NK-92 treated with Interleukin-12 subunit alpha and Interleukin-12 subunit beta, amount 100 ng/mL, for 24 hours (cell line): ENCODE measurements around the gene SYNGR2.

Experiments
- DNase-seq: peaks from one replicate; lab custom pipeline; 2025; lab: John Stamatoyannopoulos, UW

The SYNGR2 gene

DNA sequence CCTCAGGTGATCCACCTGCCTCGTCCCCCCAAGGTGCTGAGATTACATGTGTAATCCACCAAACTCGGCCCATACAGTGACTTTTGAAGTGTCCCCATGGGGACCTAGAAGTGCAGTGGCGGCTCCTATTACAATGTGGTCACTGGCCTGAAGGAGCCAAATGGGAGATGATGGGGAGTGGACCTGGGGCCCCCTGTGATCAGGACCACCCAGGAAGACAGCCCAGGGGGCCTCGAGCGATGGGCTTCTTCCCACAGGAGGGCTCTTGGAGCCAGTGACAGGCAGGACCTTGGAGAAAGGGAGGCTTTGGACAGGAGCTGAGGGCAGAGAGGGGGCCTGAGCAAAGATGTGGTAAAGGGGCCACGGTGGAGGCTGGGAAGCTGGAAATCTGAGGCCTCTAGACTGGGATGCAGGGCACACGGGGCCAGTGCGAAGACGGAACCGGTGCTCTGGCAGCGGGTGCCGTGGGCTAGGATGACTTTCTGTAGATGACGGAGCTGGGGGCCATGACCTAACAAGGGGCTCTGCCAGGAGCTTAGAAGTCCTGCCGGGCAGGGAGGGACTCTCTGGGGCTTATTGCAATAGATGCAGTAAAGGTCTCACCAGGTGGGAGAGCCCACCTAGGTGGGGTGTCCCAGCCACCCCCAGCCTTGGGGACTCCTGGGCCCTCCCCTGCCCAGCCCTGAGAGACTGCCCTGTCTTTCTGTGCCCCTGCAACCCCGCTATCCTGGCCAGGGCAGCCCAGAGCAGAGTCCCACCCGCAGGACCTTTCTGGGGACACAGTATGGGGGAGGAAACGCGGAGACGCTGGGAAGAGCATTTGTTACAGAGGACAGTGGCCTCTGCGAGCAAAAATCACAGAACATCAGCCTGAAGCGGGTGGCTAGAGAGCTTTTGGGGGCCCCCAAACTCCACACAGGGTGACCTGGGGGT, 24.9 kb upstream of the SYNGR2 start:
- no peak for DNase-seq

DNA sequence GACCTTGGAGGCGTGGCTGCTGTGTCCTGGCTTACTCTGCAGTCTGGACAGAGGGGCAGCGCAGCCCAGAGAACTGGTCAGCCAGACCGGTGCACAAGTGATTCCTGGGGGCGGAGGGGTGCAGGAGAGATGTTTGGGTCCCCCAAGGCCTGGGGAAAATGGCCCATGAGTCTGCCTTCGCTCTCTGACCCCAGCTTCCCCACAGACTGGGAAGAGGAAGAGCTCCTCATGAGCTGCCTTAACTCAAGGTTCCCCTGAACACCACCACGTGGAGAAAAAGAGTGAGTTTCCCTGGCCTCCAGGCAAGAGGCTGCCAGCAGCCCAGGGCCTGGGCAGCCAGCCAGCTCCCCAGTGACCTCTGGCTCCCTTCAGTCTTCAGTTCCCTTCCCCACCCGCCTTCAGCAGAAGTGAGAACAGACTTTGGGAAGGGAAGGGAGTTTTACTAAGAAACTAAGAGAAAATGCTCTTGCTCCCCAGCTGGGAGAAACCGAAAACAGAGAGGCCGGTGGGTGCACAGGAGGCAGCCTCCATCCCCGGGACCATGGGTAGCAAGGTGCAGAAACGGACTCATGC, 24.1 kb upstream of the SYNGR2 start:
- DNase-seq: no peak

DNA sequence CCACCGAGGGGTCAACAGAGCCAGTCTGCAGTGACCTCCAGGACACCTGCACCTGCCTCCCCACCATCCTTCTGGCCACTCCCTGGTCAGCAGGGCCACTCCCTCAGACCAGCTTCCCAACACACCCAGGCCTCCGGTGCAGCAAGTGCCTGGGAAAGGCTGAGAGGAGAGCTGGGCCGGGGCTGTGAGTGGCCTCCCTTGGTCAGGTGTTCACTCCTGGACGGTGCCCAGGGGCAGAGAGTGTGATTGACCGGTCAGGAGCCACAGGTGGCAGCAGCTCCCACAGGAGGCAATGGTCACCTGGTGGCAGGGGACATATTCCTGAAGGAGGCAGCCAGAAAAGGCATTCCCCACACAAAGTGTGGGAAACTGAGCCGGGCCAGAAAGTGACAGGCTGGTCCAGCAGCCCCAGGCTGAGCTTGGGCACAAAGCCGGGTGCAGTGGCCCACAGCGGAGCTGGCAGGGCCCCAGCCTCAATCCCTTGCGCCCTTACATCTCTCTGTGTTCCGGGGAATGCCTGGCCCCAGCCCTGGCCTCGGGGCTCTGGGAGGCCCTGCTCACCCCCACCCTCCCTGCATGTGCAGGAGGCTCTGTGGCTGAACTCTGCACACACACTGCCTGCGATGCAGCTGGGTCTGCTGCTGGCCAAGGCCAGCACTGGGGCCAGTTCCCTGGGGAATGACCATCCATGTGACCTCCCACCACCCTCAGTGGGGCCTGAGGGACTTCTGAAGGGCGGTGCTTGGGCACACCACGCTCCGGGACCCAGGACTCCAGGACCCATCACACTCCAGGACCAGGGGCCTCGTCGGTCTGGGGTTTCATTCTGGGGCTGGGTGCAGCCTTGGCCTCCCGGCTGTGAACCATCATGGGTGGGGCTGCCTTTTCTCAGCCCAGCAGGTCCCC, 23.4 kb upstream of the SYNGR2 start:
- no peak for DNase-seq

DNA sequence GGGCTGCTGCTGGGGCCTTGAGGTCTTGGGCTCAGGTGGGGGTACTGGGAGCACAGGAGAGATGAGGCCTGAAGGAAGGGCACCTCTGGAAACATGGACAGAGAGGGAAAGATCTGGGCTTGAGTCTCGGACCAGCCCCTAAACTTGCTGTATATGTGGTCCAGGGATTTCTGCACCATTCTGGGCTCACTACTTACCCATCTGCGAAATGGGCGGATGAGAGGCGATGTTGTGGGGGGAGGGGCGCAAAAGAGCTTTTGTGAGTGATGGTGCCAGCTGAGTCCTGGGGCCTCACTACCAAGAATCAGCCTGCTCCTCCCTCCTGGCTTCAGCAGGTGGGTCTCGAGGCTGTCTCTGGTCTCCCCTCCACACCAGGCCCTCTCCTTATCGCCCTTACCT, 21.9 kb upstream of the SYNGR2 start:
- no peak for DNase-seq

DNA sequence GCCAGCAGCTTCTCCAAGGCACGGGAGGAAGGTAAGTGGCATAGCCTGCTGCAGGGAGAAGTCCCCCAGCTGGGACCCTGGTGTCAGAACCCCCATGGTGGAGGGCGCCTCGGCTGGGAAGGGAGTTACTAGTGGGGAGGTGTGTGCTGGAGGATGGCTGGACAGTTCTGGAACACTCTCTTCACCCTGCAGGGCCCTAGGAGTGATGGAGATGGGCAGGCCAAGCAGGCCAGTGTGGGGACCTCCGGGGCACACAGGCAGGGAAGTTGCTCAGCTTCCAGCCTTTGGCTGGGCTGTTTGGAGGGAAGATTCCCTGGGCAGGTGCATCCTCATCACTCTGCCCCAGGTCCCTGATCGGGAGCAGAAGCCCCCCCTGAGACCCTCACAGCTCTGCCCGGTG, 21.5 kb upstream of the SYNGR2 start:
- no peak for DNase-seq

DNA sequence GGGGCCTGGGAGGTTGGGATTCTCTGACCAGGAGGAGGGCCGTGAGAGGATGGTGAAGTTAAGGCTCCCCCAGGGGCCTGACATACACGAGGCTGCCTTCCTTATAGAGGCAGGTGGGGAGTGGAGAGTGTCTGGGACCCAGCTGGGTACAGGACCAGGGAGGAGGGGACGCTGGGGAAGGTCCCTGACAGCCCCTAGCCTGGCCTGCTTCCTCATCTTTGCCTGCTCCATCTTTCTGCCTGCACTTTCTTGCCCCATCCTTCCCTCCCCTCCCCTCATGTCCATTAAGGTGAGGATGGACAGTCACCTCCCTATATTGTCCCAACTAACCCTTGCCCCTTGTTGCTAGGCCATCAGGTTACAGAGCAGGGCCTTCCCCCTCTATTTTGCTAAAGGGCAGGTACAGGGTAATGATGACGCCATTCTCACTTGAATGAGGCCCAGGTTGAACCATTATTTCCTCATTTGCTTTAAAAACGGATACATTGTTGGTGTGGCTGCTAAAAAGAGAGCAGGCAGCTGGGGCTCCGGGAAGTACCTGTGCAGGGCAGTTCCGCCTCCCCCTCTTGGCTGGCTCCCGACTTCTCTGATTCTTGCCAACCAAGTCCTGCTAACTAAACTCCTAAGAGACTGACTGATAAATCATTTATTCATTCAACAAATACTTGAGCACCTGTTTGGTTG, 20.9 kb upstream of the SYNGR2 start:
- no peak for DNase-seq

DNA sequence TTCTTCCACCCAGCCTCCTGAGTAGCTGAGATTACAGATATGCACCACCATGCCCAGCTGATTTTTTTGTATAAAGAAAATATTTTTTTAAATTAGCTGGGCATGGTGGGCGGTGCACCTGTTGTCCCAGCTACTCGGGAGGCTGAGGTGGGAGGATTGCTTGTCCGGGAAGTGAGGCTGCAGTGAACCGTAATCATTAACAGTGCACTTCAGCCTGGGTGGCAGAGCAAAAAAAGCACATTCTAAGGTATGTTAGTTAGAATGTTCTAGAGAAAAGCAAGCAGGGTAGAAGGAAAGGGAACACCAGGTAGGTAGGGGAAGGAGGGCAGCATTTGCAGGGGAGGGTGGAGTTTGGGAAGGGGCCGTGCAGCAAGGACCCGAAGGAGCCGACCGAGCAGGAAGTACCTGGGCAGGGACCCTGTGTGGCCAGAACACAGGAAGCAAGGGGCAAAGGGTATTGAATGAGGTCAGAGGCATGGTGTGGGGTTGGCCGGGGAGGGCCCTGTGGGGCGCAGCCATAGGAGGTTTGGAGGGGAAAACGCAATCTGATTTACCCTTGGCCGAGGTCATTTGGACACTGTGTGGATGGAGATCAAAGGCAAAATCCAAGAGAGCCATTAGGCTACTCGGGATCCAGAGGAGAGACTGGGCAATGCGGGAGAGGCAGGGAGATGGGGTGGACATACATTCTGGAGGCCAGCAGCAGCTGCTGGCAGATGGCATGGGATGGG, 19.9 kb upstream of the SYNGR2 start:
- DNase-seq: no peak

DNA sequence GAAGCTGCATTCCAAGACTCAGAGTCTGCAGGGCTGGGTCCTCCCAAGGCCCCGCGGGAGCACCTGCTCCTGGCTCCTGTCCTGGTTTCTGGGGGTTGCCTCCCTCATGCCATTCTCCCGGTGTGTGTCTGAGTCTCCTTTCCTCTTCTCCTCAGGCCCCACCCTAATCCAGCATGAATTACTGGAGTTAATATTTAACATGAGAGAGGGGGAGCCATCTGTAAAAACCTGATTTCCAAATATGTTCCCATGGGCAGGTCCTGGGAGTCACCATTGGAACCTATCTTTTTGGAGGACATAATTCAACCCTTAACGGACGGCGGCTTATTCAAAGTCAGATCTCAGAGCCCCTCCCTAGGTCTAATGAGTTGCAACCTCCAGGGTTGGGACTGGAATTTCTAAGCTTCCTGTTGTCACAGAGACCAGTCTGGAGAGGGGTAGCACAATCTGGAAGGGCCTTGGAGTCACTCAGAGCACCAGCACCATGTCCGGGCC, 16.8 kb upstream of the SYNGR2 start:
- DNase-seq: no peak

DNA sequence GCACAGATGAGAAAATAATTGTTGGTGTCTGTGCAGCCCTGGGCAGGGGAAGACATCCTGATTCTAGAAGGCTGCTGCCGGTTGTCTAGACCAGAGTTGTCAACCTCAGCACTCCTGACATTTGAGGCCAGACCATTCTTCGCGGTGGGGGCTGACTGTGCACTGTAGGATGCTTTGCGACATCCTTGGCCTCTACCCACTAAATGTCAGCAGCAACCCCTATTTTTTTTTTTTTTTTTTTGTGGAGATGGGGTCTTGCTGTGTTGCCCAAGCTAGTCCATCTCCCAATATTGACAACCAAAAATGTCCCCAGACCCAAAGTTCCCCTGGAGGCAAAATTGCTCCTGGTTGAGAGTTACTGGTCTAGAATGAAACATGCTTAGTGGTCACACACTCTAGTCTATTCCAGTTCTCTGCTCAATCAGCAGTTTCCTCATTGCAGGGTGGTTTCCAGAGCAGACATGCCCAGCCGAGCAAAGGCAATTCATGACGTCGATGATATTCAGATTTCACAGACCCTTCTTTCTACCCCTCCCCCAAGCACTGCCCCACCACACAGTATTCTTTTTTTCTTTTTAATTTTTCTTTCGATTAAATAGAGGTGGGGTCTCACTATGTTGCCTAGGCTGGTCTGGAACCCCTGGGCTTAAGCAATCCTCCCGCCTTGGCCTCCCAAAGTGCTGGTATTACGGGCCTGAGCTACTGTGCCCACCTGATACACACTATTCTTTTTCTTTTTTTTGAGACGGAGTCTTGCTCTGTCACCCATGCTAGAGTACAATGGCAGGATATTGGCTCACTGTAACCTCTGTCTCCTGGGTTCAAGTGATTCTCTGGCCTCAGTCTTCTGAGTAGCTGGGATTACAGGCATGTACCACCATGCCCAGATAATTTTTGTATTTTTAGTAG, 13.2 kb upstream of the SYNGR2 start:
- no peak for DNase-seq

DNA sequence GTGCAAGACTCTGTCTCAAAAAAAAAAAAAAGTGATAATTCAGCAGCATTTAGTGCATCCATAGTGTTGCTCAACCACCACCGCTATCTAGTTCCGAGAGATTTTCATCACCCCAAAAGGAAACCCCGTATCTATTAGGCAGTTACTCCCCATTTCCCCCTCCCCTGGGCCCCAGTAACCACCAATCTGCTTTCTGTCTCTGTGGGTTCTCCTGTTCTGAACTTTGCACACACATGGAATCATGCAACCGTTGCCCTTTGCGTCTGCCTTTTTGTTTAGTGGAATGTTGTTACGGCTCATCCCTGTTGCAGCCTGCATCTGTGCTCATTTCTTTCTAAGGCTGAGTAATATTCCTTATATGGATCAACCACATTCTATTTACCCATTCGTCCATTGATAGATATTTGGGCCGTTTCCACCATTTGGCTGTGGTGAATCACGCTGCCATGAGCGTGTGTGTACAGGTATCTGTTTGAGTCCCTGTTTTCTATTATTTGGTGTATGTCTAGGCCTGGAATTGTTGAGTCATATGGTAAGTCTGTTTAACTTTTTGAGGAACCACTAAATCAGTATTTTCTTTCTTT, 8.7 kb upstream of the SYNGR2 start:
- no peak for DNase-seq

DNA sequence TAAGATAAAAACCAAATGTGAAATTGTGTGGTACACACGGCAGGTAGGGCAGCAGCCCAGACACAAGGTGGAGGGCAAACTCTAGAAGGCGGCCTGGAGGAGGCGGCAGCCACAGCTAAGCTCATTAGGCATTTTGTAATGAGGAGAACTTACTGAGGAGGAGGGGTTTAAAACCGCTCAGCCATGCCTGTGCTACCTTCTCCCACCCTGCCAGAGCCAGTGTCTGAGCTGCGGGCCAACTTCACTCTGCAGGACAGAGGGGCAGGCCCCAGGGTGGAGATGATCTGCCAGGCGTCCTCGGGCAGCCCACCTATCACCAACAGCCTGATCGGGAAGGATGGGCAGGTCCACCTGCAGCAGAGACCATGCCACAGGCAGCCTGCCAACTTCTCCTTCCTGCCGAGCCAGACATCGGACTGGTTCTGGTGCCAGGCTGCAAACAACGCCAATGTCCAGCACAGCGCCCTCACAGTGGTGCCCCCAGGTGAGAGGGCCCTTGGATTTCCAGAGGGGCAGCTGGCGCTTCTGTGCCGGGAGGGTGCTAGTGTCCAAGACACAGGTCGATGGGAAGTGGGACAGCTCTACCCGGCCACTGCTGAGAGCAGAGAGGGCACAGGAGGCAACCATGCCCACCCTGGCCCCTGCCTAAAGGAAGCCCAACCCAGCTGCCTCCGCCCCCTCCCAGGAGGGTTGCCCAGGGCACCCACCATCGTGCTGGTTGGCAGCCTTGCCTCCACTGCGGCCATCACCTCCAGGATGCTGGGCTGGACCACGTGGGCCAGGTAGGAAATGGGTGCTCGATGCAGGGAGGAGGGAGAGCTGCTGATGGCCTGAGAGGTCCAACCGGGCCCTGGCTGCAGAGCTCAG, 4.3 kb upstream of the SYNGR2 start:
- no peak for DNase-seq

DNA sequence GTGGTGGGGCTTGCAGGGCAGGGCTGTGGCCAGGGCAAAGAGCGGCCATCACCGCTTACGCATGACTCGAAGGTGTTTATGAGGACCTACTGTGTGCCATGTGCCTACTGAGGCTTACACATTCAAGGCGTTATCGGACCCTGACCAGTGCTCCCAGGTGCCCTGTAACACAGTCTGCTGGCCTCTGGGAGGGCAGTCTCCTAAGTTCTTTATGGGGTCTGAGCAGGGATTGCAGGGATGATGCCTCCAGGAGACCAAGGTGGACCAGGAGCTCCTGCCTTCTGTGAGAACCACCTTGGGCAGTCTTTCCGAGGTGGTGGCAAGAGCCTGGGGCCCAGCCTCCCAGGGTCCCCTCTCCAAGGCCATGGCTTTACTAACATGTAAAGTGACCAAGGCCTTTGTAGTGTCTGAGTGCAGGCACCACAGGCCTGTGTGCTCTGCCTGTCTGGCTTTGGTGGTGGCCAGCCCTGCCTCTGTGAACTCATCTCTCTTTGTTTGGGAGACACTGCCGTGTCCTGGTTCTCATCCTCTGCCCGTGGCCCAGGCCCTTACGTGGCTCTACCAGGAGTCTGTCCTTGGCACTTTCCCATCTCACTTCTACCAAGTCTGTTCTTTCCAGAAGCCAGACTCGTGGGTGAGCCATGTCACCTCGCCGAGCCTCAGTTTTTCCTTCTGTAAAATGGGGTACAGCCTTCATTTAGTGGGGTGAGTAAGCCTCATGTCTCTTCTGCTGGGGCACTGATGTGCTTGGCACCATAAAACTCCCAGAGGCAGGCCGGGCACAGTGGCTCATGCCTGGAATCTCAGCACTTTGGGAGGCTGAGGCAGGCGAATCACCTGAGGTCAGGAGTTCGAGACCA, 3.4 kb upstream of the SYNGR2 start:
- no peak for DNase-seq

DNA sequence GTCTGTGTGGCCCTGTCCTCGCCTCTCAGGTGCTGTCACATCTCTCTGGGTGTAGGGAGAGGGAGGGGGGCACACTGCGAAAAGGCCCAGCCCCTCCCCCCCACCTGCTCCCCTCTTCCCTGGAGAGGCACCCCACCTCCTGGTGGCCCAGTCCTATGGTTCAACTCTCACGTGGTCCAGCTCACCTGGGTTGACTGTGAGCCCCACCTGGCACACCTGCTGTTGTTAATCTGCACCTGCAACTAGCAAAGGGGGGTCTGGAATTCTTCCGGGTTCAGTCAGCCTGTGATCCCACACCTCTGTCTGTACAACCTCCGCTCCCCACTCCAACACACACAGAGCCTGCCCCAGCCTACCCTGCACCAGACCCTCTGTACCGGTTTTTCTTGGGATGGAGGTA, 2.0 kb upstream of the SYNGR2 start:
- DNase-seq: no peak

DNA sequence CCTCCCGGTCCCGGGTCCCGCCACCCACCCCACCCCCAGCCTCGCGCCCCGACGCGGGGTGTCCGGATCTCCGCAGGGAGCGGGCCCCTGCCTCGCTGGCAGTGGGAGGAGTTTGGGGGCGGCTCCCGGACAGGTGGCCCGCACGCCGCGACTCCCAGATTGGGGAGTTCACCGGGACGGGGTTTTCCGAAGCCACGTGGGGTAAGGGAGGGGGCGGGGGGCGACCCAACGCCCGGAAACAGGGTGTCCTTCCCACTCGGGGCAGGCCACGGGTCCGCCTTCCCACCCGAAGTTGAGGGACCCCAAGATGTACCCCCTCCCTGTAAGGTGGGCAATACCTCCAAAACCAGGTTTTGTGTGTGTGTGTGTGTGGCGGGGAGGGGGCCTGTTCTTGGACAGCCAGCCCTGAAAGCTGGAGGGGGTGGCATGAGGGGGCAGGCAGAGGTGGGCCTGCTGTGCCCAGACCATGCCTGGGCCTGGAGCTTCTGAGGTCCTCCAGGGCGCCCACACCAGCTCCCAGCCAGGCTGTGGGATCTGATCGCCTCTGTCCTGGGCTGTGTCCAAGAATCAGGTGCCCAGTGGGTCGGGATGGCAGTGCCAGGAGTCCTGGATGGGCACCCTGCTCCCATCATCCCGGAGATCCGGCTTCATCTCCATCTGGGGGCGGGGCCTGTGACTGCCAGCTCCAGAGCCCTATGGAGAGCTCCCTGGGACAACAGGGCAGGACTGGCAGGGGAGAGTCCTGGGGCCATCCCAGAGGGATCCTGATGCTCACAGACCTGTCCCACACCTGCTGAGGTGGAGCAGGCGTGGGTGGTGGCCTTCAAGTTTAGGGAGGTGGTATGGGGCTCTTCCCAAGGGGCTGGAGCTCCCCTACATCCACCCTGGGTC, 767 bp downstream of the SYNGR2 start:
- no peak for DNase-seq

DNA sequence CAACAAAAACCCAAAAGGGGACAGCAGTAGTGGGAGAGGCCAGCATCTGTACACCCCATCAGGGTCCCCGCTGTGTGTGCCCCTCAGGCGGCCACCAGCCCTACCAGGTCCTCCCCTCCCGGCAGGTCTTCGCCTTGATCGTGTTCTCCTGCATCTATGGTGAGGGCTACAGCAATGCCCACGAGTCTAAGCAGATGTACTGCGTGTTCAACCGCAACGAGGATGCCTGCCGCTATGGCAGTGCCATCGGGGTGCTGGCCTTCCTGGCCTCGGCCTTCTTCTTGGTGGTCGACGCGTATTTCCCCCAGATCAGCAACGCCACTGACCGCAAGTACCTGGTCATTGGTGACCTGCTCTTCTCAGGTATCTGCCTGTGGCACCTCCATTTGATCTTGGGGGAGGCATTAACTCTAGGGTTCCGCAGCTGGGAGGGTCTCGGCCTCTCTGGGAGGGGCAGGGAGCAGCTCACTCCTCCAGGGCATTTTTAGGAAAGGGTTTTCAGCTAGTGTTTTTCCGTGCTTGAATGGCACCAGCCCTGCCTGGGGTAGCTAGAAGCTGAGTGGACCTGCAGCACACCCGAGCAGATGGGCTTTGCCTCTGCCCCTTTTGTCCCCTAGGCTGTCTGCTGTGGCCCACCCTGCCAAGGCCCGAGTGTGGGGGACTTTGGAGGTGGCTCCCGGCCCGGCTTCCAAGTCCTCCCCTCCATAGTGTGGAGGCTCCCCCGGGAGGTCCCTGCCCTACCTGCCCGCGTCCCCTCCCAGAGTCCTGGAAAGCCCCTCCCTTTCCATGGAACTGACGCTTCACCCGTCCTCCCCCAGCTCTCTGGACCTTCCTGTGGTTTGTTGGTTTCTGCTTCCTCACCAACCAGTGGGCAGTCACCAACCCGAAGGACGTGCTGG, 2.6 kb downstream of the SYNGR2 start:
- DNase-seq: no peak
